Stomach smooth muscle (tissue), 2 donors: ENCODE data around the gene HIVEP2.

ENCODE experiments used
- H3K27ac ChIP-seq: one replicate; pipeline ENCODE4 v1.7.0; 2013; ENCODE audit warnings: mild to moderate bottlenecking, low read length, inconsistent platforms
- H3K27me3 ChIP-seq, 2 donors: one replicate each; pipeline ENCODE4 v1.7.0; 2013; ENCODE audit warnings: low read length in 2 of 2; ENCODE audit not compliant: insufficient read depth in 2 of 2, control insufficient read depth in 1 of 2
- H3K36me3 ChIP-seq, 2 donors: one replicate each; pipeline ENCODE4 v1.7.0; 2013; ENCODE audit warnings: low read length in 2 of 2; ENCODE audit not compliant: control insufficient read depth in 2 of 2, insufficient read depth in 2 of 2
- H3K4me1 ChIP-seq: one replicate; pipeline ENCODE4 v1.7.0; 2013; ENCODE audit warnings: low read length; ENCODE audit not compliant: control insufficient read depth, insufficient read depth
- H3K4me3 ChIP-seq, 2 donors: one replicate each; pipeline ENCODE4 v1.7.0; 2013; ENCODE audit warnings: low read length in 2 of 2
- H3K9ac ChIP-seq, 2 donors: one replicate each; pipeline ENCODE4 v1.7.0; 2013; ENCODE audit warnings: low read length in 2 of 2, mild to moderate bottlenecking in 1 of 2
- H3K9me3 ChIP-seq, 2 donors: one replicate each; pipeline ENCODE4 v1.7.0; 2013; ENCODE audit warnings: low read length in 2 of 2; ENCODE audit not compliant: control insufficient read depth in 2 of 2
- donor health status: healthy.
- donor health status: Pancreatic carcinoma.

HIVEP2 gene

GRCh38 chr6:142879527-142879926 is 65.4 kb downstream of the HIVEP2 start:
- Histone ChIP-seq H3K27ac (no peak overlapping the region), H3K4me1 (no peaks in the 10 kb centered on the region), H3K27me3 (no peaks in the 10 kb centered on the region), H3K4me3 (no peak overlapping the region), H3K9me3 (no peaks in the 10 kb centered on the region), H3K9ac (no peak overlapping the region), H3K36me3 (no peaks in the 10 kb centered on the region)

- Histone ChIP-seq H3K4me1 (no peaks in the 10 kb centered on the region), H3K9ac (no peak overlapping the region), H3K27me3 (no peaks in the 10 kb centered on the region), H3K27ac (no peak overlapping the region), H3K9me3 (no peaks in the 10 kb centered on the region), H3K4me3 (no peak overlapping the region), H3K36me3 (no peaks in the 10 kb centered on the region)
Measured at GRCh38 chr6:142879076-142879475, 65.9 kb downstream of the HIVEP2 start.

GRCh38 chr6:142878407-142878806 is 66.6 kb downstream of the HIVEP2 start:
- Histone ChIP-seq H3K27ac (no peak overlapping the region), H3K27me3 (no peaks in the 10 kb centered on the region), H3K4me1 (no peaks in the 10 kb centered on the region), H3K9ac (no peak overlapping the region), H3K36me3 (no peaks in the 10 kb centered on the region), H3K9me3 (no peaks in the 10 kb centered on the region), H3K4me3 (no peak overlapping the region)

DNA sequence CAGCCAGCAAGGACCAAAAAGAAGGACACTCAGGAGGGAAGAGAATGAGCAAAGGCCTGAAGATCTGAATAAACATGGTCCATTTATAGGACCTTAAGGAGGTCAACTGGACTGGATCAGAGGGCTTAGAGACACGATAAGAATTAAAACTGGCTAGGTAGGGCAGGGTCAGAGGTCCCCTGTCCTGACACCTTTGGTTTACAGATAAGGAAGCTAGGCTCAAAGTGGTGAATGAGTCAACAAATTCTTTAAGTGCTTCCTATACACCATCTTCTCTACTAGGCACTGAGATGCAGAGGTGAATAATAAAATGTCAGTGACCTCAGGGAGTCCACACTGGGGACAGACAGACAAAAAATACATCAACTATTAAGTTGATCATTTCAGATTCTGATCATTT is 70.3 kb downstream of the HIVEP2 start:
- H3K27ac ChIP-seq = no peak overlapping the region
- H3K27me3 ChIP-seq = no peaks in the 10 kb centered on the region
- H3K9me3 ChIP-seq = no peaks in the 10 kb centered on the region
- no peaks in the 10 kb centered on the region for H3K36me3 ChIP-seq
- no peak overlapping the region for H3K4me3 ChIP-seq
- no peaks in the 10 kb centered on the region for H3K4me1 ChIP-seq
- no peak overlapping the region for H3K9ac ChIP-seq

DNA sequence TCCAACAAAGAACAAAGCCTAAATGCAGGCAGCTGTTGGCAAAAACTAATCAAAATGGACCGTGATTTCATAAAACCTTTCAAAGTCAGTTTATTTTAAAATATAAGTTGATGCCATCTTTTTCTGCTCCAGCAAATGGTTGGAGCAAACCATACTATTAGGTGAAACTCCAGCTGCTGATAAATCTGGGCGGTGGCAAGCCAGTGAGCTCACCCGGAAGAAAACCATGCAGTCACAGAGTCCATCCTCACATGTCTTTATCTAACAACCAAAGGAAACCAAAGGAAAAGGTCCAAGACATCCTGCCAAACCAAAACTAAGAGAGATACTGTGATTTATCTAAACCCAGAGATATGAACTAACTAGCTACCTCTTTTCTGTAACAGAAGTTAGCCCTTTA is 72.6 kb downstream of the HIVEP2 start:
- Histone ChIP-seq H3K27me3 (no peaks in the 10 kb centered on the region), H3K4me3 (no peak overlapping the region), H3K4me1 (no peaks in the 10 kb centered on the region), H3K9ac (no peak overlapping the region), H3K27ac (no peak overlapping the region), H3K9me3 (no peaks in the 10 kb centered on the region), H3K36me3 (no peaks in the 10 kb centered on the region)

- Histone ChIP-seq H3K9ac (no peak overlapping the region), H3K4me1 (no peaks in the 10 kb centered on the region)
Measured at GRCh38 chr6:142871910-142872331, 73.1 kb downstream of the HIVEP2 start.

GRCh38 chr6:142870787-142871415 is 74.1 kb downstream of the HIVEP2 start:
- Histone ChIP-seq H3K9ac (no peak overlapping the region), H3K27me3 (no peaks in the 10 kb centered on the region), H3K27ac (no peak overlapping the region), H3K36me3 (no peaks in the 10 kb centered on the region), H3K4me1 (no peaks in the 10 kb centered on the region), H3K4me3 (no peak overlapping the region), H3K9me3 (no peaks in the 10 kb centered on the region)

More at GRCh38 chr6:142871910-142872331, 73.1 kb downstream of the HIVEP2 start:
- H3K4me3 ChIP-seq = no peak overlapping the region
- no peaks in the 10 kb centered on the region for H3K9me3 ChIP-seq
- no peaks in the 10 kb centered on the region for H3K27me3 ChIP-seq
- H3K27ac ChIP-seq = no peak overlapping the region
- H3K36me3 ChIP-seq = no peaks in the 10 kb centered on the region

GRCh38 chr6:142868917-142869316 is 76.1 kb downstream of the HIVEP2 start:
- Histone ChIP-seq H3K27ac (no peak overlapping the region), H3K27me3 (no peaks in the 10 kb centered on the region), H3K4me3 (no peak overlapping the region), H3K4me1 (no peaks in the 10 kb centered on the region), H3K9me3 (no peaks in the 10 kb centered on the region), H3K9ac (no peak overlapping the region), H3K36me3 (no peaks in the 10 kb centered on the region)

GRCh38 chr6:142867988-142868812 is 76.8 kb downstream of the HIVEP2 start:
- H3K9me3 ChIP-seq = no peaks in the 10 kb centered on the region
- H3K4me1 ChIP-seq = no peaks in the 10 kb centered on the region
- no peak overlapping the region for H3K4me3 ChIP-seq
- H3K36me3 ChIP-seq = no peaks in the 10 kb centered on the region
- no peak overlapping the region for H3K9ac ChIP-seq
- no peaks in the 10 kb centered on the region for H3K27me3 ChIP-seq
- no peak overlapping the region for H3K27ac ChIP-seq

DNA sequence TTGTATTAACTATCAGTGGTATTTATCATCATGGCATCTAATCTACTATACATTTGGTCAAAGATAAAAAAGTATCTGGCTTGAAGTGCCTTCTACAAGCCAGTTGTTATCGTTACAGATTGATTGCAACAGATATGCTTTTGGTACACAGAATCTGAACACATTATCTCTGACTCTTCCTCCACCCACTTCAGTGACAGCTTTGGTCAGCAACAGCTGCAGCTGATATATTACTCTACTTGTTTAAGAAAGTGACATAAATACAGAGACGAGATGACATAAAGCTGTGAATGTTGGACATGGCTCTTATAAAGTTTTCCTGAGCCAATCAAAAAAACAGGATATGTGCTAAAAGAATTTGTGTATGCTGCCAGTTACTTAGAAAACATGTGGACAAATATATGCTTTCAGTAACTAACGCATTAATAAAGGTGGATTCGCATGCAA is 77.6 kb downstream of the HIVEP2 start:
- Histone ChIP-seq H3K27ac (no peak overlapping the region), H3K4me1 (no peaks in the 10 kb centered on the region), H3K36me3 (no peaks in the 10 kb centered on the region), H3K4me3 (no peak overlapping the region), H3K9me3 (no peaks in the 10 kb centered on the region), H3K9ac (no peak overlapping the region), H3K27me3 (no peaks in the 10 kb centered on the region)

GRCh38 chr6:142863981-142864380 is 81.0 kb downstream of the HIVEP2 start:
- H3K4me3 ChIP-seq = no peak overlapping the region
- H3K4me1 ChIP-seq = no peaks in the 10 kb centered on the region
- H3K9ac ChIP-seq = no peak overlapping the region
- no peaks in the 10 kb centered on the region for H3K27me3 ChIP-seq
- no peak overlapping the region for H3K27ac ChIP-seq
- no peaks in the 10 kb centered on the region for H3K9me3 ChIP-seq
- H3K36me3 ChIP-seq = no peaks in the 10 kb centered on the region
